ENCODE measurements around the gene ASB10.

The ASB10 gene

DNA sequence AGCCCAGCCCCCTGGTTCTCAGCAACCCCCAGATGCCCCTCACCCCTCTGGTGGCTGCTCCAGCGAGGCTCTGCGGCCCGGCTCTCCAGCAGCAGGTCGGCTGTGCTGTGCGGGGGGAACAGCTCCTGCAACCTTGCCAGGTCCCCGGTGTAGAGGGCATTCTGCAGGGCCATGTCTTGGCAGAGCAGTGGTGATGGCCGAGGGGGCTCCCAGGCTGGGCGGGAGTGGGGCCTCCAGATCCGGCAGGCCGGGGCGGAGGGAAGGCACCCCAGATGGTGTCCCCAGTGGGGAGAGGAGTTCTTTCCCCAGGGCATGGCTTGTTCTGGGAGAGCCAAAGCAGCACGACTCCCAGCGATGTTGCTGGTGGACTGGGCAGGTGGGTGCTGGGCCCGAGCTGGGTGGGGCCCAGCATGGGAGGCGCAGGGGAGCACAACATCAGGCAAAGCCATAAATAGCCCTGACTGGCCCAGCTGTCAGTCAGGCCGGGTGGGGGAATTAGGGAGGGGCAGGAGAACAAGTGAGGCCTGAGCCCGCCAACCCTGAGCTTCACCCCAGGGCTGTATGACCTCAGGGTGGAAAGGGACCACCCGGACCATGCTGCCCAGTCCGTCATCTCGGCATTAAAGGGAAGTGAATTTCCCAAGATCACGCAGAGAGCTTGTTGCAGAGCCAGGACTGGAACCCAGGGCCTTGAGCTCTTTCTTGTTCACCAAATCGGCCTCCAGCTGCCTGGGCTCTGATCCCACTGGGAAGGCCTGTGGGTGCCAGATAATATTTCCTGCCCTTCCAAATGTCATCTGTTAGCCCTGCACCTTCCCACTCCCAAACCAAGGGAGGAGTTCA lies 580 bp upstream of the ASB10 start:
- DNase-seq: no peak

DNA sequence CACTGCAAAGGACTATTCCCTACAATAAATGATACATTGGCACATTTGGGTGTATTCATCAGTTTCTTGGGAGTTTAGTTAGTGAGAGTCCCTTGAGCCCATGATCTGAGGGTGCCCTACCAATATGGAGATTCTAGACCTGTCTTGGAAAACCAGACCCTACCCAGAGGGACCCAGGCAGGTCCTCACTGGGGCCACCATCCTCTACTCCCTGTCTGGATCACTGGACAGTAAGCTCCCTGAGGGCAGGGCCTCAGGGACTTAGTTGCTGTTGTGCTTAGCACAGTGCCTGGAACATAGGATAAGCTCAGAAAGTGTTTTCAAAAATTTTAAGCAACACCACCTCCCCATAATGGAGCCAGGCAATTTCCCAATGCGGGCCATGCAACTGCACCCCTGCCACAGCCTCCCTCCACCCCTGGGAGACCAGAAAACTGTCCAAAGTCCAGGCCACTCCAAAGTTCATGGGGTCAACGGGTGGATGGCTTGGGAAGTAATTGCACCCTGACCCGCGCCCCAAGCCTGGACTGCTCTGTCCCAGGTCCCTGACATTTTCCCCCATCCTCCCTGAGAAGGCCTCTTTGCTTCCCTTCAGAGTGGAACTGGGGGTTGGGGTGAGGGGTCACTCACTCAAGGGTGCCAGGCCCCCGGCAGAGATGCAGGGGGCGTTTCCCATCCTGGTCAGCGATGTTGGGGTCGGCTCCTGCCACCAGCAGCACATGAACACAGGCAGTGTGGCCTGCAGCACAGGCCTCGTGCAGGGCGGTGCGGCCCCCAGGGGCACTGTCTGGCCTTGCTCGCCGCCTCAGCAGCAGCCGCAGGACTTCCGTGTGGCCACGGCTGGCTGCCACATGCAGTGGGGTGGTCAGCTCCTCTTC lies 1.0 kb downstream of the ASB10 start:
- no peak for DNase-seq

GRCh38 chr7:151181011-151181431 lies 6.0 kb downstream of the ASB10 start:
- DNase-seq: no peak

DNA sequence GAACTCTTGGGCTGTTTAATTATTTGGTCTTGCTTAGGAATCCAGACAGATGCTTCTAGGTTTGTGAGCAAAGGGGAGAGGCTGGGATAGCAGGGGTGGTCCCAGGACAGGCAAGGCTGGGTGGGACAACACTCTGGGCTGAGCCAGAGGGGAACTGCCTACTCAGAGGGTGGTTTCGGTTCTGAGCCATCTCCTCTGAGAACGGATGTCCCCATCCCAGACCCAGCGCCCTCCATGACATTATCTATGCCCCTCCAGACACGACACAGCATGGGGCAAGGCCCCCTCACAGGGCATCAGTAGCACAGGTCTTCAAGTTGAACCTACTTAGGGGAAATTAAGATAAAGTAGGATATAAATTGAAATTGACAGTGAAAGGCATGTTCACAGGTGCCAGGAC lies 7.1 kb downstream of the ASB10 start:
- no peak for DNase-seq

DNA sequence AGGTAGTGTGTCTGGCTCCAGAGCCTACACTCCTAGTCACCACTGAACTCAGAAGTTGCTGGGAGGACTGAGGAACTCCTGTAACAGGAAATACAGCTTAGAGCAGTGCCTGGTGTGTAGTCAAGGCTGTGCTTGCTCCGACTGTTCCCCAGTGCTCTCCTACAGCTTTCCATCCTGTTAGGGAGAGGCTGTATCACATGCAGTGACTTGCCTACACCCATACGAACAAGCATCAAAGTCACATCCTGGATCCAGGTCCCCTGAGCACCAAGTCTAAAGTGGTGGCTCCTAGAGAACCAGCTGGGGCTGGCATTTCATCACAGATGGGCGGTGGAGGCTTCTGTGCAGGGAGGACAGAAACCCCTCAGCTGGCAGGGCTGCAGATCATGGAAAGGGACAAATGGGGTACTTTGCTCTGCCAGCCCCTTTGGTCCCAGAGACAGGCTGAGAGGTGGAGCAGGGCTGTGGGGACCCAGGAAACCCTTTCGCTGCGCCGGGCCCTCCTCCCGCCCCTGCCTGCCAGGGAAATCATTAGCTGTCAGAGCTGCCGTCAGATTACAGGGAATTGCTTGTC lies 7.7 kb downstream of the ASB10 start:
- DNase-seq: no peak

DNA sequence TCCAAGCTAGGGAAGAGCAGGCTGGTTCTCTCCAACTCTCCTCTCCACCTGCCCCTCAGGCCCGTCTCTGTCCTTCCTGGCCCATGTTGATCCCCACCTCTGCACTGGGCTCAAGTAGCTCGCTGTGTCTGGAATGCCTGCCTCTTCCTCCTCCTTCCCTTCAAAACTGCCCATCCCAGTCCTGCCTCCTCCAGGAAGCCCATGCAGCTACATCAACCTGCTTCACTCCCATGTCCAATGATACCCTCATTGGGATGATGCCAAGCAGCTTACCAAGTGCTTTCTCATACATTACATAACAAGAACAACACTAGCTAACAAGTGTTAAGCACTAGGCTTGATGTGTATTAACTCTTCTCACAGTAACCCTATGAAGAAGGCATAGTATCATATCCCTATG lies 8.2 kb downstream of the ASB10 start:
- DNase-seq: no peak

DNA sequence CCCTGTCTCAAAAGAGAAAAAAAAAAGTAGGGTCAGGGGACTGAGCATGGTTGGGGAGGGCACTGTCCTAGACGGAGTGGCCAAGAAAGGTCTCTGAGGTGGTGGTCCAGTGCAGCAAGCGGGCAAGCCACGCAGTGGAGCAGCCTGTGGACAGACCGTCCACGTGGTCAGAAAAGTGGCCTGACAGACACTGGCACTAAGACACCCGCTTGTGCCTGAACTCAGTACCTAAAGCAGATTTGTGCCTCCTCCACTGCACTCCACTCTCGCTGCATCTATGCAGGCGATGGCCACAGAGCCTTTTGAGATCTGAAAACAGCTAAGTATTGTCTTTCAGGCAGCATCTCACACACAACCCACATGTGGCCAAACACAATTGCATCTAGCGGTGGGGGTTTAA lies 8.8 kb downstream of the ASB10 start:
- no peak for DNase-seq

DNA sequence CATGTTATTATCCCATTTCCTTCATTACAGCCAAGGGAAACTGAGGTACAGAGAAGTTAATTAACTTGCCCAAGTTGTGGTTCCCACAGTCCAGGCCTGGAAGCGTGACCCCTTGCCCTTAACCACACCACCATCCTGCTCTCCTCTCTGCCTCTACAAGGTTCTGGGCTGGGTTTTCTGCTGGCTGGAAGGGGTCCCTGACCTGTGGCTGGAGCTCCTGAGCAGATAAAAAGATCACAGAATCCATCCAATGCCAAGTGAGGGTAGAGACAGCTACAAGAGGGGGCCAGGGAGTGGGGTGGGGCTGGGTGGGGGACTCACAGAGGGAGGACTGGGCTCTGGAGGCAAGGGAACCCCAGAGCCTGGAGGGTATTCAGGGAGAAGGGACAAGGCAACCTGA lies 9.7 kb downstream of the ASB10 start:
- no peak for DNase-seq

- no peak for DNase-seq
Measured at GRCh38 chr7:151176401-151176800, 10.6 kb downstream of the ASB10 start.

- DNase-seq: no peak
Measured at GRCh38 chr7:151175793-151176311, 11.2 kb downstream of the ASB10 start.

DNA sequence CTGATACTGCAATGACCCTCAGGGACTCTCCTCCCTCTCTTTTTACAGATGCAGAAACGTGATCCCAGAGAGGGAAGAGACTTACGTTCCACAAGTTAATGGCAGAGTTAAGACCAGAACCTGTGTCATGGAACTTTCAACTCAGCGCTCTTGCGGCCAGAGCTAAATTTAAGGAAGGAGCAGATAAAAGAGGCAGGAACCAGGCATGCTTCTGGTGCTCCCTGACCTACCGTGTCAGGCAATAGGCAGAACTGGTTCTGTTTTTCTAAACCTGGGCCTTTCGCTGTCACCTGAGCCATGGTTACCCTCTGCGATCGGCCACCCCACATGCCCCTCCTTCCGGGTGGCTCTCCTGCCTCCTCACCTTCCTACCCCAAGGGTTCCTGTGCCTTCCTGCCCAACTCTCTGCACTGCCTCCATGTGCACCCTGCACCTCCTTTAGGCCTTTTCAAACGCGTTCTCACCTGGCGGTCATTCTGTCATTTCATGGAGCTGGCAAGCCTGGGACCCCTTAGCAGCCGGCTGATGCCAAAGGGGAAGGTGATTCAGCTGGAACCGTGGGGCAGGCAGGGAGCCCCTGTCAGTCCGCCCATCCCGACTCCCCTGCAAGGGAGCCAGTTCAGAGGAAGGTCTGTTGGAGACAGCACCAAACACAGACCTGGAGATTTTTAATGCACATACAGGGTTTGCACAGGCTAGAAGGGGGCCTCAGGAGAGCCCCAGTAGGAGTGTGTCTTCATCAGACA lies 11.8 kb downstream of the ASB10 start:
- no peak for DNase-seq

DNA sequence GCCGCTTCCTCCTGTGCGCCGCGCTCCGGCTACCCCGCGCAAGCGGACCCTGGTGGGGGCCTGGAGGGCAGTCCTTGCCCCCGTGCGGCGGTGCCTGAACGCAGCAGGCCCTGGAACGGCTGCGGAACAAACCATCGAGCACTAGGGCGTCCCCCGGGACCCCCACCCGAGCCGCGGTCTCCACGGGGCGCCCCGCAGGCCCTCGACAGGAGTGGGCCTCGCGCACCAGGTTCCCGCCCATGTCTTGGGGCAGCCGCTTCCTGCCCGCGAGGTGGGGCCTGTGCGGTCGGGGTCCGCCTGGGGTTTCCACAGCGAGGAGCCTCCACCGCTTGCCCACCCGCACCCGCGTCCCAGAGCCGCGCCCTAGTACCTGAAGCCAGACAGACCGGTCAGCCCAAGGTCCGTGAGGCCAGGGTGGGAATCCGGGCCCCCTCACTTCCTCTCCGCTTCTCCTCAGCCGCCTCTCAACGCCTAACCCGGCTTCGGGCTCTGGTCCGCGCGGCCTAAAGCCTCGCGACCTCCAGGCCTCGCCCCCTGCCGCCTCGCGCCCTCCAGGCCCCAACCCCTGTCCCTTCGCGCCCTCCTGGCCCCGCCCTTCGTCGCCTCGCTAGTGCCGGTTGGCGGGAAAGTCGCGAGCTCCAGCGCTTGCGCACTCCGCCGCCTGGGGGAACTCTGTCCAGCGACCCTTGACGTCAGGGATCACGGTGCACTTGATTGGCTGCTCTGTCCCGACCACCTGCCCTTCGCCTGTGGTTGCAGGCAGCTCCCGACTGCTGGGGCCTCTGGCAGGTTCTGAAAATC lies 12.6 kb downstream of the ASB10 start:
- DNase-seq: peak; percentile 45

DNA sequence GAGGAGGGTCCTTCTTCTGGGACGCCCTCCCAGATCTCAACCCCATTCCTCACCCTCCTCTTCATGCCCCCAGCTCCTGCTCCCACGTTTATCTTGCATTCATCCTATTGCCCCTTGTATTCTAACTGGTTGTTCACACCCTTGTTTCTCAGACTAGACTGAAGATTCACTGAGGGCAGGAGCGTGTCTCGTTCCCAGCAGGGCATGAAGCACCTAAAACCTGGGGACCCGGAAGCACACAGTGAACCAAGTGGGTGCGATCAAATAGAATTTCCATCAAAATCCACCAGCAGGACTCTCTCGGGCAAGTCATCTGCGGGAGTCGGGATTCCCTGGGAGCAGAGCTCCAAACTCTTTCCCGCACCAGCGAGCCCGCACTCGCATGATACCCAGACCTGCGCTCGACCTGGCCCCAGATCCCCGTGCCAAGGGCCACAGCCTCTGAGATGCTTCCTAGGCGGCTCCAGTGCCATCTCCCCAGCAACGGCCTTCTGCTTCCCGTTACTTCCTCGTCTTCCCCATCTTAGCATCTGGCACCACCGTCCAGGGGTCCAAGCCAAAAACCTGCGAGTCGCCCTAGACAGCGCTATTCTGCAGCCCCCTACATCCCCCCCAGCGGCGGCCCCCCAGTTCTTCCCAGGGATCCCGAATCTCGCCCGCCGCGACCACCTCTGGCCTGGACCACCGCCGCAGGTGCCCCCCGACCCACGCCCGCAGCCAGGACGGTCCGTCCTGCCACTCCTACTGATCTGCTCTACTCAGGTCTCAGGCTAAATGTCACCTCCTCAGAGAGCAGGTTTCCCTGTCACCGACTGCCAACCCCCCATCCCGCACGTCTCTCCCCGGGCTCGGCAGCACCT lies 13.4 kb downstream of the ASB10 start:
- DNase-seq: no peak

GRCh38 chr7:151172273-151173141 lies 14.5 kb downstream of the ASB10 start:
- peak; percentile 84 for DNase-seq

DNA sequence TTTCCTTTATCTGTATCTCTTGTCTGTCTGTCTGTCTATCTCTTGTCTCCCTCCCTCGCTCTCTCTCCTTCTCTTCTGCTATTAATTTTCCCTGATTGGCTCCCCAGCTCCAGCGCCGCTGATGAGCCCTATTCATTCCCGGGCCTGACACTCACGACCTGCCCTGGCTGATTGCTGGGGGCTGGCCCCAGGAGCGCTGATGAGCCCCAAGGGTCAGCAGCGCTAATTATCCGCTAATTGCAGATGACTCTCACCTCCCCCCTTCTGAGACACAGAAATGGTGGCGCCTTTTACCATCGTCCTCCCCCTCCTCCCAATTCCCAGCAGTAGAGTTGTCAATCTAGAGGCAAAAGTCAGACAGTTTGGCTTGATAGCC lies 18.3 kb downstream of the ASB10 start:
- no peak for DNase-seq

GRCh38 chr7:151168003-151168786 lies 18.9 kb downstream of the ASB10 start:
- peak; percentile 74 for DNase-seq

DNA sequence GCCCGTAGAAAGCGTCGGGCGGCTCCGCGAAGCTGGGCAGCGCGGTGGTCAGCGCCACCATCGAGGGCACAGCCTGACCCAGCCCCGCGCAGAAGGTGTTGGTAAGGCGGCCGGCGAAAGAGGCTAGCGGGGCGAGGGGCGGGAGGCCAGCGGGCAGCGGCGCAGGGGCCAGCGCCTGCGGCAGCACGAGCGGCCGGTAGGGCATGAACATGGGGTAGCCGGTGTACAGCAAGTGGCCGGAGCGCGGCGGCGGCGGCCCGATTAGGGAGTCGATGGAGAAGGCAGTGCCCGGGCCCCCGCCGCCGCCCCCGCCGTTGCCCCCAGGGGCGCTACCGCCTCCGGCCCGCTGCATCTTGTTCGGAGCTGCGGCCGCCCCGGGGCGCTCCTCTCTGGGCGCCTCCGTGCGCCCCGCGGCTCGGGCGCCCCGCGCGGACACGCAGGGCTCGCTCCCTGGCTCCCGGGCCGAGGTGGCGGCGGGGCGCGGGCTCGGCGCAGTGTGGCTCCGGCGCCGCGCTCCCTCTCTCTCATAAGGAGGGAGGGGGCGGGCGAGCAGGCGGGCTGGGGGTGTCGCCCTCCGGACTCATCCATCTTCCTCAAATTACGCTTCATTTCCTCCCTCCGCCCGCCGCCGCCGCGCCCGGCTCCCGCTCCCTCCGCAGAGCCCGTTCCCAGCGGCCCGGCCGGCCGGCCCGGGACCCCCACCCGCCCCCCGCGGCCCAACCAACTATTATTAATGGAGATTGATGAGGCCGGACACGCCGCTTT lies 19.7 kb downstream of the ASB10 start, which contains the start of gene GBX1:
TSS of gene GBX1 (minus strand) at position 498 of the 765 bp plus-strand sequence. CDS start at position 352, 146 bp downstream.
- no peak for DNase-seq

DNA sequence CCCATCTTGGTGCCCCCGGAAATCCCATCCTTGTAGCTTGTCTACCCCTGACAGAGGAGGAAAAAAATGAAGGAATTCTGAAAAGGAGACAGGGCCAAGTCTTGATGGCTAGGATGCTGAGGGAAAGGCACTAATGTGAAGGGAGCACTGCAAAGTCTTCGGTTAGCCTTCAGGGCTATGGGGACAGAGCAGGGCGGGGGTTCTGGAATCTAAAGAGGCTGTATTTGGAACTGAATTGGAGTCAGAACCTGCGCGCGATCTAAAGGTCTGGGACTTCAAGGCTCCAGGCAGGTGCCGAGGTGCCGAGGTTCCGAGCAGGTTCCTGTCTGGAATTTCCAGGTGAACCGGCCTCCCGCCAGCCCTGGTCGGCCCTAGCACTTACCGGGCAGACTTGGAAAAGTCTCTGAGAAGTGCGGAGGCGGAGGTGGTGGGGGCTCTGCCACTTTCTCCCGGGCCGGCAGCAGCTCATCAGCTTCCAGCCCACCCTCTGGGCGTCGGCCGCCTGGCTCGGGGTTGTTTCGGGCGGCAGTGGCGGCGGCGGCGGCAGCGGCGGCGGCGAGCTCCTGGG lies 20.3 kb downstream of the ASB10 start:
- no peak for DNase-seq

All from hematopoietic multipotent progenitor cell treated with erythropoietin and hydrocortisone succinate and interleukin-3 and kit ligand, for 6 days (in vitro differentiated cells).